Stimulated activated CD8-positive, alpha-beta memory T cell treated with anti-CD3 and anti-CD28 coated beads, Interleukin-4, amount 100 ng/mL, for 4 hours (primary cell): ENCODE results near the gene GATA2.

Experiments
- DNase-seq, 2 donors: peaks; one replicate each; pipeline ENCODE4 v3.0.0-alpha.2; 2020; ENCODE audit warnings: low read depth in 2 of 2, low spot score in 1 of 2

The GATA2 gene

GRCh38 chr3:128492671-128493569 lies at the start of gene GATA2:
Gene GATA2, minus strand, starts transcription at chr3:128493201. Its CDS starts 6,170 bp downstream, at chr3:128487031.
- DNase-seq = no peak

GRCh38 chr3:128541246-128541645 lies 48.2 kb upstream of the GATA2 start:
- DNase-seq = no peak

DNA sequence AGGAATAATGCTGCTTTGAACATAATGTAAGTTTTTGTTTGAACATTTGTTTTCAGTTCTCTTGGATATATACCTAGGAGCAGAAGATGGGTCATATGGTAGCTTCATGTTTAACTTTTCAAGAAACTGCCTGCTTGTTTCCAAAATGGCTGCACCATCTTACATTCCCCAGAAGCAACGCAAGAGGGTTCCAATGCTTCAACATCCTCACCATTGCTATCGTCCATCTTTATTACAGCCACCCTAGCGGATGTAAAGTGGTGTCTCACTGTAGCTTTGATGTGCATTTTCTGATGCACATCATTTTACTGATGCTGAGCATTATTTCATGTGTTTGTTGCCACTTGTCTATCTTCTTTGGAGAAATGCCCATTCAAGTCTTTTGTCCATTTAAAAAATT lies 46.4 kb upstream of the GATA2 start:
- no peak for DNase-seq

DNA sequence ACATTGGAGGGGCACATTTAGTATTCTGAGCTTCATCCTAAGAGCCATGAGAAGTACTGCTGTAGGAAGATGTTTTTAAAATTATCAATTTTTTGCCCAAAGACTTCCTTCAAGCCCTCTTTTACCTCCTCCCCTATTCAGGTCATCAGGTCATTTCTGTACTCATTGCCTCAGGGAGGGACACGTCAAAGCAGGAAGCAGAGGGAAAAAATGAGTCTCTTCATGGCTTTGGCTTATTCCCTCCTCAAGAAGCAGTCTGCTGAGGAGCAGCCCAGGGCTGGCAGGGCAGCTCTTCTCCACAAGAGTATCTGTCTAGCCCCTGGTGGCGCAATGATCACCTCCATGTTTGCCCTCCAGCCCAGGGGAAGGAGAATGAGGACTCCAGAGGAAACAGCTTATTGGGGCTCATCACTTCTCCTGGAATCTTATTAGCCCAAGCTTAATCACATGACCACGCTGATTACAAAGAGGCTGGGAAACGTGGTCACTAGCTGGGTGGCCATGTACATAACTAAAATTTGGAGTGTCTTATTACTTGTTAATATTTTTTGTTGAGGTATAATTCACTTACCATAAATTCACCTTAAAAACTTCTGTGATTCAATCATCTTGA lies 44.2 kb upstream of the GATA2 start:
- no peak for DNase-seq

DNA sequence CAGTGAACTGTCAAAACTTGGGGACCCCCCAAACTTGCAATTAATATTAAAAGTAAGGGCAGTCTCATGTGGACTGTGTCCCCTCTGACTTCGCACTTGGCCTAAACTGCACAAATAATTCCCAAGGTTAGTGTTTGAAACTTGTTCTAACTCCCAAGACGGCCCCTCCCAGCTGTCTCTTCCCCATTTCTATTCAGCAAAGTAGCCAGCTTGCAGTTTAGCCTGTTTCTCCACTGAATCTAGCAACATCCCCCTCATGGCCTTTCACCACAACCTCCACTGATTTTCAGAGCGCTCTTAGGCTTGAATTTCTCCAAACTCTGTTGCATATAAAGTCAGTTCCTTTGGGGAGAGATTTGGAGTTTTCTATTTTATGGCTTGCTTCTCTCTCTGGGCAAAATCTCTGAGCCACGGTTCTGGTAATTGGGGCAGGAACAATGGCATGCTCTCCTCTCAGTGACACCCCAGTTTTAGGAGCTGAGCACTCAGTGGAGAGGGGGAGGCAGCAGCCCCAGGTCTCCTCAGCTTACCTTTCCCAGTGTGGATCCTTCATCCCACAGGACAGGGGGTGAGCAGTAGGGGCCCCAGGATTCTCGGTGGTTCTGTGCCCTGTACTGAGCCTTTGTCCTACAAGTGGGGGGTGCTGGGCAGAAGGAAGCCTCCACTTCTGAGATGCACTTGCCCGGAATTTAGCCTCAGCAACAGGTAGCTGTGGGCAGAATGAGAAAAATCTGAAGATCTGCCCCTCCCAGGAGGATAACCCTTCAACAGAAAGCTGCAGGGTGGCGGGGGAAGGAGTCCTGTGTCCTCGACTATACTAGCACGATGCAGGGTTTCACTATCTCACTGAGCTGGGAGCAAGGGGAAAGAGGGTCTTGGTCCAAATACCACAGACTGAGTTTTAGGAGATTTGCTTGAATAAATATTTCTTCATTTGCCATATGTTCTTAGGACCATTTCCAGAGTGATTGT lies 39.3 kb upstream of the GATA2 start:
- DNase-seq = no peak

DNA sequence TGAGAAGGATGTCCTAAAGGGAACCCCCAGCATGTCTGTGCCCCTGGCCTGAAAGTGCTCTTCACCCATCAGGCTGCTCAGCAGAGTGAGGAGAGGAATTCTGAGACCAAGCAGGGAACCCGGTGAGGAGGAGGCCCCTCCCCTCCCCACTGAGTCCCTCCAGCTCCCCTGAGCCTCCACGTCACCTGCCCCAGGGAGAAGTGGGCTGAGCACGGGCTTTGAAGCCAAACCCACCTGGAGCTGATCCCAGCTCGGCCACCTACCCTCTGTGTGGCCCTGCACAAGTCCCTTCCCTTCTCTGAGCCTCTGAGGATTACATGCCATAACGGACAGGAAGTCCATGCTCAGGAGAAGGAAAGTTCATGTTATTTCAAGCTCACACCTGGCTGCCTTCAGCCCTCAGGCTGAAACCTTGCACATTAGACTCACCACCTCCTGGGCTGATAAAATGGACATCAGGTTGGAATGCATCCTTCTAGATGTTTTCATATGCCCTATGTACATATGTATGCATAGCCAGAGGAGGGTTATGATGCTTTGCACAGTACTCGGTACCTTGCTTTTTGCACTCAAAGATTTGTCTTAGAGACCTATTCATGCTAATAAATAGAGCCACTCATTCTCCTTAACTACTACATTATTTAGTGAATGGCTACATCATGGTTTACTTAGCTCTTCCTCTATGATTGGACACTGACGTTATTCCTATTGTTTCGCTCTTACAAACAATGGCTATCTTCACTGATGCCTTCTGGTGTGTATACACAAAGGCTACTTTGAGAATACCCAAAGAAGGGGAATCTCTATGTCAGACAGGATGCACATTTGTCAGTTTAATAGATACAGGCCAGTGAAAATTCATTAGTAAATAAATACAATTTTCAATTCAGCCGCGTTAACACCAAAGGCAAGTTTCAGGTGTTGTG lies 31.6 kb upstream of the GATA2 start:
- DNase-seq = no peak

- no peak for DNase-seq
Observed at GRCh38 chr3:128523591-128523990, 30.6 kb upstream of the GATA2 start.

- DNase-seq = no peak
Observed at GRCh38 chr3:128521715-128522114, 28.7 kb upstream of the GATA2 start.

GRCh38 chr3:128518587-128519490 lies 25.8 kb upstream of the GATA2 start:
- DNase-seq = no peak

DNA sequence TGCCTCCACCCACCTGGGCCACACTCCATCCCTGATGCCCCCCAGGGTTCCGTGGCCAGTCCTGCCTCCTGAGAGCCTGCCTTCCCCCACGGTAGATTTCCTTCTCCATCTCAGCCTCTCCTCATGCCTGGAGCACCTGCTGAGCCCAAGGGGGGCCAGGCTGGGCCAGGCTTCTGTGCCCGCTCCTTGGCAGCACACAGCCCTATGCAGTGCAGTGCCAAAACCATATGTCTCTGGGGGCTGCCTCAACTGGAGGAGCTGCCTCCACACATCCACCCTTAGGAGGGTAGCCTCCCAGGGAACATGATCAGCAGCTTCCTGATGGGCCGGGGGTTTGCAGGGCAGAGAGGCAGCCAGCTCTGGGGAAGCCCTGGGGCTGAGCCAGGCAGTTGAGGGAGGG lies 24.6 kb upstream of the GATA2 start:
- DNase-seq = no peak

DNA sequence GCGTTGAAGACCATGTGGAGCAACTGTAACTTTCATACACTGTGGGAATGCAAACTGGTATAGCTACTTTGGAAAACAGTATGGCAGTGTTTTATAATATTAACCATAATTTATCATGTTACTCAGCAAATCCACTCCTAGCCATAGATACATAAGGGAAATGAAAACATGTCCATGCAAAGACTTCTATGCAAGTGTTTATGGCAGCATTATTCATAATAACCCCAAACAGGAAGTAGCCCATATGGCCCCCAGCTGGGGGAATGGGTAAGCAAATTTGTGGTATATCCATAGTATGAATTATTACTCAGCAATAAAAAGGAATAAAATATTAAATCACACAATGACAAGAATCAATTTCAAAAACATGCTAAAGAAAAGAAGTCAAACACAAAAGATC lies 23.0 kb upstream of the GATA2 start:
- DNase-seq = no peak

- DNase-seq = no peak
Observed at GRCh38 chr3:128508852-128509251, 15.9 kb upstream of the GATA2 start.

- no peak for DNase-seq
Observed at GRCh38 chr3:128506754-128507153, 13.8 kb upstream of the GATA2 start.

GRCh38 chr3:128505771-128506170 lies 12.8 kb upstream of the GATA2 start:
- DNase-seq = no peak

GRCh38 chr3:128504963-128505730 lies 12.1 kb upstream of the GATA2 start:
- no peak for DNase-seq

- no peak for DNase-seq
Observed at GRCh38 chr3:128504533-128504915, 11.5 kb upstream of the GATA2 start.

GRCh38 chr3:128503751-128504532 lies 10.9 kb upstream of the GATA2 start:
- DNase-seq = no peak

GRCh38 chr3:128503164-128503651 lies 10.2 kb upstream of the GATA2 start:
- no peak for DNase-seq
